ENCODE data around the gene METAP1D.

The METAP1D gene

GRCh38 chr2:172009823-172010222, 10.1 kb downstream of the METAP1D start:
- no peak overlapping the region for H3K4me3 ChIP-seq
- no peaks in the 10 kb centered on the region for H3K36me3 ChIP-seq (ENCODE audit: insufficient read depth, low read length)
- no peak for TF ChIP-seq POLR2AphosphoS5 (IDR thresholded peaks at IDR 0.05; ENCODE audit: borderline replicate concordance, low read depth, low read length)
- TF ChIP-seq FOXP2 (optimal IDR thresholded peaks at IDR 0.05; ENCODE audit: control extremely low read depth, extremely low read length, insufficient read depth): no peak
- no peak for TF ChIP-seq EZH2 (IDR thresholded peaks at IDR 0.05)

GRCh38 chr2:172011812-172012575, 12.2 kb downstream of the METAP1D start:
- peak overlapping the region; percentile 2; the same call in 1 of the 2 replicates for H3K4me3 ChIP-seq
- no peaks in the 10 kb centered on the region for H3K36me3 ChIP-seq (ENCODE audit: insufficient read depth, low read length)
- no peak for TF ChIP-seq FOXP2 (optimal IDR thresholded peaks at IDR 0.05; ENCODE audit: control extremely low read depth, extremely low read length, insufficient read depth)
- no peak for TF ChIP-seq EZH2 (IDR thresholded peaks at IDR 0.05)
- TF ChIP-seq POLR2AphosphoS5 (IDR thresholded peaks at IDR 0.05; ENCODE audit: borderline replicate concordance, low read depth, low read length): no peak
- DNase-seq (ENCODE audit: low read depth, low spot score): no peak
- H3K9me3 ChIP-seq (ENCODE audit: low read depth, low read length): no peaks in the 10 kb centered on the region
- no peak overlapping the region for H3K27ac ChIP-seq
- H3K9ac ChIP-seq (ENCODE audit: insufficient read length): no peak overlapping the region

More at GRCh38 chr2:172009823-172010222, 10.1 kb downstream of the METAP1D start:
- H3K9me3 ChIP-seq (ENCODE audit: low read depth, low read length): no peaks in the 10 kb centered on the region
- no peak overlapping the region for H3K9ac ChIP-seq (ENCODE audit: insufficient read length)
- H3K27ac ChIP-seq: no peak overlapping the region
- DNase-seq (ENCODE audit: low read depth, low spot score): no peak

GRCh38 chr2:172012677-172013391, 13.1 kb downstream of the METAP1D start:
- TF ChIP-seq FOXP2 (optimal IDR thresholded peaks at IDR 0.05; ENCODE audit: control extremely low read depth, extremely low read length, insufficient read depth): no peak
- no peak for TF ChIP-seq POLR2AphosphoS5 (IDR thresholded peaks at IDR 0.05; ENCODE audit: borderline replicate concordance, low read depth, low read length)
- no peak for TF ChIP-seq EZH2 (IDR thresholded peaks at IDR 0.05)
- DNase-seq (ENCODE audit: low read depth, low spot score): no peak
- H3K9ac ChIP-seq (ENCODE audit: insufficient read length): no peak overlapping the region
- H3K9me3 ChIP-seq (ENCODE audit: low read depth, low read length): no peaks in the 10 kb centered on the region
- H3K27ac ChIP-seq: no peak overlapping the region
- H3K36me3 ChIP-seq (ENCODE audit: insufficient read depth, low read length): no peaks in the 10 kb centered on the region
- peak overlapping the region; percentile 2; the same call in 1 of the 2 replicates for H3K4me3 ChIP-seq

- DNase-seq (ENCODE audit: low read depth, low spot score): no peak
- no peaks in the 10 kb centered on the region for H3K9me3 ChIP-seq (ENCODE audit: low read depth, low read length)
- no peak overlapping the region for H3K27ac ChIP-seq
- TF ChIP-seq EZH2 (IDR thresholded peaks at IDR 0.05): no peak
- no peak for TF ChIP-seq FOXP2 (optimal IDR thresholded peaks at IDR 0.05; ENCODE audit: control extremely low read depth, extremely low read length, insufficient read depth)
- TF ChIP-seq POLR2AphosphoS5 (IDR thresholded peaks at IDR 0.05; ENCODE audit: borderline replicate concordance, low read depth, low read length): no peak
- no peak overlapping the region for H3K4me3 ChIP-seq
- H3K36me3 ChIP-seq (ENCODE audit: insufficient read depth, low read length): no peaks in the 10 kb centered on the region
- H3K9ac ChIP-seq (ENCODE audit: insufficient read length): no peak overlapping the region
Observed at GRCh38 chr2:172013396-172013795, 13.6 kb downstream of the METAP1D start.

GRCh38 chr2:172021074-172021931, 21.6 kb downstream of the METAP1D start:
- peak overlapping the region; percentile 80 for H3K27ac ChIP-seq
- no peak overlapping the region for H3K9ac ChIP-seq (ENCODE audit: insufficient read length)
- TF ChIP-seq POLR2AphosphoS5 (IDR thresholded peaks at IDR 0.05; ENCODE audit: borderline replicate concordance, low read depth, low read length) (no peak), EZH2 (IDR thresholded peaks at IDR 0.05) (no peak), FOXP2 (optimal IDR thresholded peaks at IDR 0.05; ENCODE audit: control extremely low read depth, extremely low read length, insufficient read depth) (no peak)
- H3K9me3 ChIP-seq (ENCODE audit: low read depth, low read length): no peaks in the 10 kb centered on the region
- peak overlapping the region; percentile 65 for H3K4me3 ChIP-seq
- H3K36me3 ChIP-seq (ENCODE audit: insufficient read depth, low read length): no peaks in the 10 kb centered on the region
- DNase-seq (ENCODE audit: low read depth, low spot score): no peak

GRCh38 chr2:172021955-172022354, 22.2 kb downstream of the METAP1D start:
- H3K4me3 ChIP-seq: peak overlapping the region; percentile 65
- DNase-seq (ENCODE audit: low read depth, low spot score): peak; percentile 93
- H3K36me3 ChIP-seq (ENCODE audit: insufficient read depth, low read length): no peaks in the 10 kb centered on the region
- TF ChIP-seq POLR2AphosphoS5 (IDR thresholded peaks at IDR 0.05; ENCODE audit: borderline replicate concordance, low read depth, low read length): peak; percentile 29; the same call in 1 of the 2 replicates
- TF ChIP-seq EZH2 (IDR thresholded peaks at IDR 0.05): no peak
- no peak for TF ChIP-seq FOXP2 (optimal IDR thresholded peaks at IDR 0.05; ENCODE audit: control extremely low read depth, extremely low read length, insufficient read depth)
- peak overlapping the region; percentile 80 for H3K27ac ChIP-seq
- no peak overlapping the region for H3K9ac ChIP-seq (ENCODE audit: insufficient read length)
- H3K9me3 ChIP-seq (ENCODE audit: low read depth, low read length): no peaks in the 10 kb centered on the region

GRCh38 chr2:172031536-172031935, 31.8 kb downstream of the METAP1D start:
- no peak for TF ChIP-seq EZH2 (IDR thresholded peaks at IDR 0.05)
- TF ChIP-seq POLR2AphosphoS5 (IDR thresholded peaks at IDR 0.05; ENCODE audit: borderline replicate concordance, low read depth, low read length): no peak
- TF ChIP-seq FOXP2 (optimal IDR thresholded peaks at IDR 0.05; ENCODE audit: control extremely low read depth, extremely low read length, insufficient read depth): no peak
- Histone ChIP-seq H3K9me3 (ENCODE audit: low read depth, low read length) (no peaks in the 10 kb centered on the region), H3K4me3 (no peak overlapping the region), H3K36me3 (ENCODE audit: insufficient read depth, low read length) (no peaks in the 10 kb centered on the region), H3K27ac (peak overlapping the region; percentile 51; the same call in 1 of the 2 replicates), H3K9ac (ENCODE audit: insufficient read length) (no peak overlapping the region)
- DNase-seq (ENCODE audit: low read depth, low spot score): no peak

Data from SK-N-MC (cell line).